ENCODE data around the gene DAP. TPM values are rescaled to one million over a fixed set of nuclear protein-coding genes. Genes with fewer than 3 reads are reported as not detected.

DAP gene
- total RNA-seq, 1 experiment from 2014 or later, result 35.8 TPM

DNA sequence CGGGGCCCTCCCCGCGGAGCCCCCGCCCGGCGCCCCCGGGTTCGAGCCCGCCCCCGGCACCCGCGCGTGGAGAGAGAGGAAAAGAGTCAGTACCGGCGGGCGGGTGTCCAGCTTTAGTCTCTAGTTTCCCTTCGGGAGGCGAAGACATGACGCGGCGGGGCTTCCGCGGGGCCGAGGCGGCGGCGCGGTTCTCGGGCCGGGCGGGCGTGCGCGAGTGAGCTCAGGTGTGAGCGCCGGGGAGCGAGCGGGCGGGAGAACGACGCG, 181 bp downstream of the DAP start:
- DNase-seq (ENCODE audit: low read depth), result no peak

DNA sequence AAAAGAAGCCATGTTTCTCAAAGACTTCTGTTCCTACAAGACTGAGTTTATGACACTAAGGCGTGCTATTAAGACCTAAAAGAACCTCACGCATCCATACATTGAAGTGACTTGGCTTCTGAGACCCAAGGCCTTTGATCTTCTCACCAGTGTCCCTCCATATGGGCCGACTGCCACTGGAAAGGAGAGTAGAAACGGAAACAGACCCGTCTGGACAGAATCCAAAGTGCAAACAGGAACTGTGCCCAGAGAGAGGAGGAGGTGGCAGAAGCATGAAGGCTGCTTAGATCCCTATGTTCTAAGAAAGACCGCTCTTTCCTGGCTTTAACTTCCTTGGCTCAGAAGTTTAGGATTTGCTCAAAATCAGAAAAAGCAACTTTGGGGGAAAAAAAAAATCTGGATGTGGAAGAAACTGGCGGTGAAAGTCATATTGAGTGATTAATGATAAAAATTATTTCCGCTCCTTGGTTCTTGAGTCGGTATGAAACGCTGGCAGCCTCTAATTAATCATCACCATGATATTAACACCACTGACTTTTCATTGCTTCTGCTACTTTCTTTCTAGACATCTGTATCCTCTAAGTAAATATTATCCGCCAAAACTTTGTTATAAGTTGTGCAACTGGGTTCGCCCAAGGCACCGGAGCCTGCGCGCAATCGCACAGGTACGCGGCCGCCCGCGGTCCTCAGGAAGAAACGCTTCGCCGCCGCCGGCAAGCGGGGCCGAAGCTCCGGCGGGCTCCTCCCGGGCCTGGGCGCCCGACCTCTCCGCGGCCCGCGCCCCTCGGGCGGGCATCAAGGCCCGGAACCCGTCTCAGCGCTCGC, 726 bp downstream of the DAP start:
- DNase-seq (ENCODE audit: low read depth), result peak; percentile 80

DNA sequence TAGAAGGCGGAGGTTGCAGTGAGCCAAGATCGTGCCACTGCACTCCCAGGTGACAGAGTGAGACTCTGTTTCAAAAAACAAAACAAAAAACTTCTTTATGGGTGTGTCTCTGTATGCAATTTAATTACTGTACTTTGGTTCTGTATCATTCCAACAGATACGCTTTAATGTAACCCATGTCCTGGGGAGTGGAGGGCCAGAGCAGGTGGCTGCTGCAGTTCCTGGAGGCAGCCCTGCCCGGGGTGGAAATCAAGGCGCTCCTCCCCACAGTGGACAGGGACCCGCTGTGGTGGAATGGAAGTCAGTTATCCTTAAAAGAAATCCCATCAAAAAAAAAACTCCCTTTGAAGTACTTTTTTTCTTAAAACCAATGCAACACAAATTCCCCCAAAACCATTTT, 1.9 kb downstream of the DAP start:
- no peak for DNase-seq (ENCODE audit: low read depth)

DNA sequence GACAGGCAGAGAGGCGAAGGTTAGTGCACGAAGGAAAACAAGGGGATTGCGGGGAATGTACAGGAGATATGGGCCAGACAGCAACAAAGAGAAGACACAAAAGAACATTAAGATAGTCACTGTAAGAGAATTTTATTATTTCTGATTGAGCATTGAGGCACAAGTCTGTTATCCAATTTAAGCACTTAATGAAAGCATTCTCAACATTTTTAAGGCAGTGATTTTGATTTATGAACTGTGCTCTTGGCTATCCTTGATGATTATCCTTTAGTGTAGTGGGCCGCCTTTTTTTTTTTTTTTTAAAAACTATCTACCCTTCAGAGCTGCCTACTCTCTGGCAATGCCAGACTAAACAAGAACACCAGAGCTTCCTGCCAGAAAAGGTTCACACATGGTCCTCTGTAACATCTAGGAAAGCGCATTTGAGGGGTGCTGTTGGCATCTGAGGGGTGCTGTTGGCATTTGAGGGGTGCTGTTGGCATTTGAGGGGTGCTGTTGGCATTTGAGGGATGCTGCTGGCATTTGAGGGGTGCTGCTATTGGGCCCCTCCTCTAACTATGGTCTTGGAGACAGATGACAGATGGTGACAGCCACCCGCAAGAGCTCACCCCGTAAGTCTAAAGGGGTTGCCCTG, 3.0 kb downstream of the DAP start:
- DNase-seq (ENCODE audit: low read depth), result no peak

DNA sequence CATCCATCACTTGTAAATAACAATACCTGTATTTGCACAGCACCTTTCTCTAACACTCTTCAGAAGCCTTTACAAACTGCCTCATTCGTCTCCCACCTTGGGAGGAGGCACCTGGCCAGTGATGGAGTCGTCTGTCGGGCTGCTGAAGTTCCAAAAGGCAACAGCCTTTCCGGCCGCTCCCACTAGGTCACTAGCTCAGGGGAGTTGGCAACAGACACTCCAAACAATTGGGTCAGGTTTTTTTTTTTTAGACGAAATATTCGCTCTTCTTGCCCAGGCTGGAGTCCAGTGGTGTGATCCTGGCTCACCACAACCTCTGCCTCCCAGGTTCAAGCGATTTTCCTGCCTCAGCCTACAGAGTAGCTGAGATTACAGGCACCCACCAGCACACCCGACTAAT, 4.0 kb downstream of the DAP start:
- no peak for DNase-seq (ENCODE audit: low read depth)

DNA sequence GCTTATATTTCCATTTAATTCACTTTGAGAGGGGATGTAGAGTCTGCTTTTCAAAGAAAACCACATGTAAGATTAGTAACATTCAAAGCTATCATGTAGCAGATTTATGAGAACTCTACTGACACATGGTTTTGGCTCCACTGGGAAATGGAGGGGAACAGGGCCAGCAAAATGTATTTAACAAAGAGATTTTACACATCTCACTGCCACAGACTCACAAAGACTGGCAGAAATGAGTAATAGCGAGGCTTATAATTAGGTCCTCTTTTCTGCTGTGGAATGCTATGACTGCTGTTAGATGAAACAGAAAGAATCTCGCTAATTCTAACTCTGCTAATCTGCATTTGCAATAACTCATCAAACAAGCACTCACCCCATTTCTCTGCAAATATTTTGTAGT, 4.5 kb downstream of the DAP start:
- DNase-seq (ENCODE audit: low read depth), result peak; percentile 22

DNA sequence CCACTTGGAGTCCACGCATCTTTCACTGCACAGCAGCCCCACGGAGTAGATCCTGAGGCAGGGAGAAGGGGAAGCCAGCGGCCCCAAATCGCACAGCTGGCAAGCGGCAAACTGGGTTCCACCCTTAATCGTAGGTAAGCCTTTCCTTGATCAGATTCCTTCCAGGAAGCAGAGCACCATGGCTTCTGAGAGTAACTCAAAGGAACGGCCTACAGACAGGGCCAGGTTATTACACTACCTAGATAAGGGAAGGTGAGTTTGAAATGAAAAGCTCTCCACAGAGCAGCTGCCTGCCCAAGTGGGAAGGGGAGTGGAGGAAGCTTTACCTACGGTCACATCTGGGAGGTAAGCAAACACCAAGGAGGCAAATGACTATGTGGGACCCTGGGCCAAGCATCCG, 7.9 kb downstream of the DAP start:
- DNase-seq (ENCODE audit: low read depth), result no peak

DNA sequence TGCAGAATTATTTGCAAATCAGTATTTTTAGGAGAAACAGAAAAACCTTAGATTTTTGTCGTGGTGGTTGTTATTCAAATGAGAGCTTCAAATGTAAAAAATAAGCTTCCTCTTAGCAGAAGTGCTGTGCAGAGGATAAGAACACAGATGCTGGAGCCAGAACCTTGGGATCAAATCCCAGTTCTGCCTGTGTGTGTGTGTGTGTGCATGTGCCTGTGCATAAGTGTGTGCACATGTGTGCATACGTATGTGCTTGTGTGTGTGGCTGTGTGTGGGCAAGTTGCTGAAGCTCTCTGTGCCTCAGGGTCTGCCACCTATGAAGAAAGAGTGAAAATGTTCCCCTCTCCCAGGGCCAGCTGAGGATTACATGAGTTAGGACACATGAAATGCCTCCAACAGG, 8.6 kb downstream of the DAP start:
- no peak for DNase-seq (ENCODE audit: low read depth)

DNA sequence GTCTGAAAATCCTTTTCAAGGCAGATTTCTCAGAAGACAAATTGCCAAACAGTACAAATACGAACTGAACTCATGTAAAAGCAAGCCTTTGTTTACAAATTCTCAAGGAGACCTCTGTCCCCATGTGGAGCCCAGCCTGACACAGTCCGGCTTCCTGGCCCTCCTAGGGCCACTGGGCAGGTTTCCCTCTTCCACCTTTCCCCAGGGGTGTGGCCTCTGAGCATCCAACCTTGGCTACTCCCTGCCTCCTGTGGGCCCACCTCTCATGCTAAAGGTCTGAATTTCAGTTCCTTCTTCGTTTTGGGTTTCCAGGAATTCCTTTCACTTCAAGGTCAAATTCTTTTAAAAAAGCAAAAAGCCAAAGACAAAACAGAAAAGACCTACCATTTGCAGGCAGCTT, 10.1 kb downstream of the DAP start:
- no peak for DNase-seq (ENCODE audit: low read depth)

DNA sequence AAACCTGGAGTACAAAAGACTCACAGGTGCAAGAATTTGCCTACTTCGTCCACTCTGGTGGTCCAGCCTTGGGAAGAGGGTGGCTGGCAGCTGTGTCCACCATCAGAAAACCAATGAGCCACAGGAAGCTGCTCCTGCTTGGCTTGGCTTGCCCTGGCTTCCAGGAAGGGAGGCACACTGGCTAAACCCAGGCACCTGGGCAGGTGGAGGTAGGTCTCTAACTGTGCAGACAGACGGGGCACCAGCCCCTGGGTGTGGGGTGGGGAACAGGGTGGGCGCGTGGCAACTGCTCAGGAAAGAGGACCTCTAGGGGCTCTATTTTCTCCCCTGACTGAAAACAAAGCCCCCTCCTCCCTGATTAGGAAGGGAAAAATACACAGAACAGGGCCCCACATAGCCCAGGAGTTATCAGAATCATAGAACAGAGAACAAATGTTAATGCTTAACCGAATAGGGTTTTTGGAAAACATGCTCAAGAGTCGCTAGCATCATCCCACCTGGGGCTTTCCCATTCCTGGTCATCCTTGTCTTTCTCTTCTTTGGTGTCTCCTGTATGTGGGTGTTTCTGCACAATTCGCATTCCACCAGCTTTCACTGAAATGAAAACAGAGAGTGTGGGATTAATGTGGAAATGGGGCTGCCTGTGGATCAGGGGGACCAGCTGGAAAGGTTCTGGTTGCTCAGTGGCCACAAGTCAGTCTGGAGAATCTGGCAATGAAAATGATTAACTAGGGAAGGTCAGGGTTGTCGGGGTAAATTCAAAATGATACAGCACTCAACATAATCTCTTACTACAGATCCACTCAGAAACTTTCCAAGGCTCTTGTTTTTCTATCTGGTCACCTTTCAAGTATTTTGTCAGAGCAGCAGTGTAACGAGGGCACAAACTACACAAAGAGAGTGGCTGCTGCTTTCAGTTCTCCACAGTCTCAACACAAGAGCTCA, 13.1 kb downstream of the DAP start:
- no peak for DNase-seq (ENCODE audit: low read depth)

DNA sequence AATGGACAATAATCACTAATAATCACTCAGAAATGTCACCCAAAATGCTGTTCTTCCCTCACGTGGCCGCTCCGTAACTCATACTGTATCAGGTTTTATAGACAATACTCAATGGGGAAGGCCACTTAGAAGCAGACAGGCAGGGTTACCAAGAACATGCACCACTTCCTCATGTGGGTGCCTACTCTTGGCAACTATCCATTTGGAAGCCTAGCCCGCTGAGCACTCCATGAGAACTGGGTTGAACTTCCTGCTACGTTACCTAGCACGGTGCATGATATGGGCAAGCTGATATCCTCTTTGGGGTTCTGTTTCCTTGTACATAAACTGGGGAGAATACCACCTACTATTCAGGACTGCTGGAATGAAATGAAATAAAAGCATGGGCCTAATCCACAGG, 14.3 kb downstream of the DAP start:
- no peak for DNase-seq (ENCODE audit: low read depth)

DNA sequence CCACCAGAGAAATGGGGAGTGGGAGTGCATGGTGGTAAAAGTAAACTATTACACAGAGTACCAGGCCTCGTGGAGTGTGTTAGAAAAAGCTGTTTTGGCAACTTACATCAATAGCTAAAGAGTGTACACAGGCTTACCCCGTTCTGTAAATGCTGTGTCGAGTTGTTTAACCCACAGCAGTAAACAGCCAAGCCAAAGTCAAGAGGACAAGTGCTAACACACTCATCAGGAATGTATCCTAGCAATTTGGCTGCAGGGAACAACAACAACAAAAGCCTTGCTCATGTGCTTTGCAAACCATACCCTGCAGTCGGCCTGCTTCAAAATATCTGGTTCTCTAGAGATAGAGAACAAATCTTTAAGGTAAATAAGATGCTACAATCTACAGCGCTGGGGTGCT, 15.9 kb downstream of the DAP start:
- no peak for DNase-seq (ENCODE audit: low read depth)

DNA sequence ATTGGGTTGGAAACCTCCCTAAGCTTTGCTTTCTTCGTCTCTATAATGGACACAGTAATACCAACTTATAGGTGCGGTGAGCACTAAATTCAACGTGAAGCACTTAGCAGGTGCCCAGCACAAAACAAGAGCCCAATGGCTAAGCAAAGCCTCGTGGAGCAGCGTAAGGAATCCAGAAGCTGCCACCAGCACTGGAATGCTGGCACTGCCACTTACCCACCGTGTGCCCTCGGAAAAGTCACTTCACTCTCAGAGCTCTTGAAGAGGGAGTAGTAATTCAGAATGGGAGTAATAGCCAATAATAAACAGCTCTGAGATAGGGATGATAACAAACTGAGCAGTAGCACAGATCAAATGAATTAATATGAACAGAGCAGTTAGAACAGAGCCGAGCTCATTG, 16.4 kb downstream of the DAP start:
- DNase-seq (ENCODE audit: low read depth), result no peak

DNA sequence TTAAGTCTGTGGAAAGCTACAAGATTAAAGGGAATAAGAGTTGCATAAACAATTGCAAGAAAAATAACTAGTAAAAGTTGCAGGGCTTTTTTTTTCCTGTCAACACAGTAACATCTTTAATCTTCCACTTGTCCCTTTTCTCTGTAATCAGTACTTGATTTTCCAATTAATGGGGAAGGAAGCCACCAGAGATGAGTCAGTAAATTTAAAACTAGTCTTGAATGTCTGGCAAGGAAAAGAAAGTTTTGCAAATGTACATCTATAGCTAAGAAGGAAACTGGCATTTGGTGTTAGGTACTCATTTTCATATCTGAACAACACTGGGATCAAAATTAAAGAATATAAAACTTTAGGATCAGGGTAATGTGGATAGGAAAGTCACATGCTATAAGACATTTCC, 17.1 kb downstream of the DAP start:
- no peak for DNase-seq (ENCODE audit: low read depth)

DNA sequence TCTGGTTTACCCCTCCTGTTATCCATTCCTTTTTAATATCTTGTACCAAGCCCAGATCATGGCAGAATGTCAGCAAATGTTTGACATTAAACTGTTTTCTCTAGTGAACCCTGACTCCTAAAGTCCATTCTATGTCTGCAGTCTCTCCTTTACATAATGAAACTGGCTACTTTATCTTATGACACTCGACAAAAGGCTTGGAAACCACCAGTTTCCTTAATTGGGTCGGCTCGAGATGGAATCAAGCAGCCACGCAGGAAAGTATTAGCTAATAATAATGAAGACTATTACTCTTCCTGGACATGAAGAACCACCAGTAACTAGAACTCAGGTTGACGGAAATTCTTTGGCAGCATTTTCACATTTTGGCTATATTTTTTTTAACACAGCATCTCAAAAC, 17.5 kb downstream of the DAP start:
- no peak for DNase-seq (ENCODE audit: low read depth)

DNA sequence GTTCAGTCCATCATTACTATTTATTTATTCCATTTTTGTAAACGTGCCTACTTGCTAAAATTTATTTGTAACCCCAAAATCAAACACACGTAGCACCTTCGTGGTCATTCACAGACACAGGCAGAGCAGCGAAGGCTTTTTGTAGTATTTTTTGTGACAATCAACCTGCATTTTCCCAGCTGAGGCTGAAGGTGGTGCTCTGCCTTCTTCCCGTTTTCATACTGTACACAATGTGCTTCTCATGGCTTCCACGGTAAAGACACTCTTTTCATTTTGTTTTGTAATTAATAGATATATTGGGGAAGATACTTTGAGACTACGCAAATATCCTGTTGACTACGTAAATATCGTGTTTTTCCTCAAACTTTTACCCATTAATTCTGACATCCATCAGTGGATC, 19.4 kb downstream of the DAP start:
- DNase-seq (ENCODE audit: low read depth), result no peak

DNA sequence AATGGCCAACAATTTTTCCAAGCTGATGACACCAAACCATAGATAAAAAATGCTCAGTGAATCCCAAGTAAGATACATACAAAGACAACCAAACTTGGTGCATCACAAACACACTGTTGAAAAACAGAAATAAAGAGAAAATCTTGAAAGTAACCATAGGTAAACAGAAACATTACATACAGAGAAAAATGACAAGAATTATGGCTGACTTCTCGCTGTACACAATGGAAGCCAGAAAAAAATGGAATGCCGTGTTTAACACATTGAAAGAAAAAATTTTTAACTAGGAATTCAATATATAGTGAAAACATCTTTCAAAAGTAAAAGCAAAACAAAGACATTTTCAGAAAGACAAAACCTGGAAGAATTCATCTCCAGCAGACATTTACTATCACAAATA, 20.6 kb downstream of the DAP start:
- DNase-seq (ENCODE audit: low read depth), result no peak

DNA sequence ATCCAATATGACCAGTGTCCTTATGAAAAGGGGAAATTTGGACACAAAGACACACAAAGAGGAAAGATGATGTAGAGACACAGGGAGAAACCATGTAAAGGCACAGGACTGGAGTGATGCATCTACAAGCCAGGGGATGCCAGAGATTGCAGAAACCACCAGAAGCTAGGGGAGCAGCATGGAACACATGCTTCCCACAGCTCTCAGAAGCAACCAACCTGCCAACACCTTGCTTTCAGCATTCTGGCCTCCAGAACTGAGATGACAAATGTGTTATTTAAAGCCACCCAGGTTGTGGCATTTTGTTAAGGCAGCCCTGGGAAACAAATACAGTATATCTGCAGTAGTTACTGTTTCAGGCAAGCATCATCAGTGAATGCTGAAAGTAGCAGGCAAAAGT, 23.2 kb downstream of the DAP start:
- no peak for DNase-seq (ENCODE audit: low read depth)

DNA sequence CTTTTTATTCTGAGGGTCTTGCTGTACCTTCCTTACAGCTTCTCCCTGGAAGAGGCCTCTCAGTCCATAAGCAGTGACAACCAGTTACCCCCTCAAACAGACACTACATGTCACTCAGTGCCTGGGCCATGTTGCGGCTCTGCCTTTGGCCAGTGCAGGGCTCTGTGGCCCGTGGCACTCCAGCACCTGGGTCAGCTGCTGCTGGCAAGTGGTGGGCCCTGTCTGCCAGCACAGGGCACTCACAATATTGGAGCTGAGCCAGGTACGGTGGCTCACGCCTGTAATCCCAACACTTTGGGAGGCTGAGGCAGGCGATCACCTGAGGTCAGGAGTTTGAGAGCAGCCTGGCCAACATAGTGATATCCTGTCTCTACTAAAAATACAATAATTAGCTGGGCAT, 24.2 kb downstream of the DAP start:
- DNase-seq (ENCODE audit: low read depth), result no peak

DNA sequence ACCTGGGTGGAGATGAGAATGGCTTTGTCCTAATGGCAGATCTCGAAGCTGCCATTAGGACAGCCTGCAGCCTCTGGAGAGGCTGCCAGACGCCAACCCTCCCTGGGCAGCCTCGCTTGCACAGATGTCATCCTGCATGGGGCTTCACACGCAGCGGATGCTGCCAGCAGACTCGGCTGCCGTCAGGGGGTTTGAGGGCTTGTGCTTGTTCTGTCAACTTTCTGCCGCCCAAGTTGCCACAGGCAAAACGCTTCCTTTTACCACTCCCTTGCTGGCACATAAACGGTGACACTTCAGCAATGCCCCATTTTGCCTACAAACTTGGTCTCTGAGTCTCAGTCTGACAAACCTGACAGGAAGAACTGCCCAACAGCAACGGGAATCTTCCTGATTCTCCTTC, 24.7 kb downstream of the DAP start:
- no peak for DNase-seq (ENCODE audit: low read depth)

DNA sequence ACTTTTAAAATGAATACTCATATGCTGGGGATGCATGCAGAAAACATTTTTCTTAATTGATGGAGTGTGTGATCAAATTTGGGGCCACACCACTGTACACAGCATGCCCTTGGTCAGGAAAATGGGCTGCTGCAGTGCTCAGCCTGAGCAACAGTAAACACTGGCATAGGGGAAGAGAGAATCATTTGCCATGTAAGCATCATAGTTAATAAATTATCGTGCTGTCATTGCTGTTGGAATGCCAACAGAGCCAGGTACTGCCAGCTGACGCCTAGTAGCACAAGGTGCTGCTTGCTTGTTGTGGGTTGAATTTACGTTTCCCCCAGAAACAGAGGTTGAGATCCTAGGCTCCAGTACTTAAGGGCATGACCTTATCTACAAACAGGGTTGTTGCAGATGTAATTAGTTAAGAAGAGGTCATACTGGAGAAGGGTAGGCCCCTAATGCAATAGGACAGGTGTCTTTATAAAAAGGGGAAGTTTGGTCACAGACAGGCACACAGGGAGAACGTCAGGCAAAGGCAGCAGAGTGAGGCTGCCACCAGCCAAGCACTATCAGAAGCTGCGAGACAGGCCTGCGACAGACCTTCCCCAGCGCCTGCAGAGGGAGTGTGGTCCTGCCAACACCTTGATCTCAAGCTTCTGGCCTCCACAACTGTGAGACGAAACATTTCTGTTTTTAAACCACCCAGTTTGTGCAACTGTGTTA, 25.3 kb downstream of the DAP start:
- DNase-seq (ENCODE audit: low read depth), result no peak

DNA sequence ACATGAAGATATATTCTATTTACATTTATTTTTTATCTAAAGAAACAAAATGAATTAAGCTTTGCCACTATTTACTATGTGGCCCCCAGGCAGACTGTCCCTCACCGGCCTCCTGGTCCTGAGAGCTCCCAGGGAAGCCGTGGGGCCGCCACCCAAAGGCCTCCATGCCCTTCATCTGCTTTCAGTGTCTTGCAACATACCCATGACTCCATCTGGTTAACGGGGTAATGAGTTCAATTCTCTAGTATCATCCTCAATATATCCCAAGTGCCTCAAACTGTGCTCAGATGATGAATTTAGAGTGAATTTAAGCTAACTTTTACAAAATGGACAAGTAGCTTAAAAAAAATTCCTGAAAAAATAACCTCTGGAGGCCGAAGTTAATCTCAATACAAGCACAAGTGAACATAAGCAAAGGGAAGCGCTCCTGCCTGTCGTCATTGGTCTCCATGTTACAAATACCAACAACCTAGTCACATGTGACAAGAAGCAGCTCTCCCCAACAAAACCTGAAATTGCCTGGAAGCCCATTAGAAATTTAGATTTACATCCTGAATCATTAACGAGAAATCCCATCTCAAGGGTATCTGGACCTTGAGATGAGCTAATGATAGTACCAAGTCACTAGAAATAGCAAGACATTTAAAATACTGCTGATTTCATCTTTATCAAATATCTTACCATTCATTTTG, 26.1 kb downstream of the DAP start:
- no peak for DNase-seq (ENCODE audit: low read depth)

Measured in RPMI7951 (cell line).